Renal cortical epithelial cell (primary cell): ENCODE measurements around the gene MRPS10. TPM values are rescaled to one million over a fixed set of nuclear protein-coding genes. Genes with fewer than 3 reads are reported as not detected.
"Not testable (repeated sequence)": the region's sequence is repeated elsewhere in the genome, so short reads cannot be mapped to it uniquely, and the experiment has no call there.

Source experiments
- DNase-seq: peaks from one replicate; pipeline ENCODE4 v3.0.0-alpha.2; 2011; ENCODE audit warnings: low read depth
- total RNA-seq: library from RNA; depleted of rRNA; stranded (reverse); fragments of >200 nt; gene quantifications from 2 replicates; pipeline ENCODE4 v1.2.3, GENCODE V29; 2014

MRPS10 gene
- total RNA-seq, 1 donor from 2014 or later, result 56.6 TPM

GRCh38 chr6:42210551-42210950 lies 7.1 kb downstream of the MRPS10 start:
- no peak for DNase-seq

GRCh38 chr6:42207559-42207958 lies 10.1 kb downstream of the MRPS10 start:
- DNase-seq, result not testable (repeated sequence)

- DNase-seq, result no peak
Observed at GRCh38 chr6:42204768-42205282, 12.8 kb downstream of the MRPS10 start.

- DNase-seq, result no peak
Observed at GRCh38 chr6:42203183-42203582, 14.5 kb downstream of the MRPS10 start.

- not testable (repeated sequence) for DNase-seq
Observed at GRCh38 chr6:42202131-42202915, 15.3 kb downstream of the MRPS10 start.

GRCh38 chr6:42201382-42201781 lies 16.3 kb downstream of the MRPS10 start:
- DNase-seq, result no peak

- DNase-seq, result peak; percentile 74
Observed at GRCh38 chr6:42200035-42200434, 17.6 kb downstream of the MRPS10 start.

- peak; percentile 82 for DNase-seq
Observed at GRCh38 chr6:42199106-42199981, 18.3 kb downstream of the MRPS10 start.

- peak; percentile 48 for DNase-seq
Observed at GRCh38 chr6:42197555-42198362, 19.9 kb downstream of the MRPS10 start.

- DNase-seq, result no peak
Observed at GRCh38 chr6:42195415-42195814, 22.2 kb downstream of the MRPS10 start.

- DNase-seq, result no peak
Observed at GRCh38 chr6:42194056-42194455, 23.6 kb downstream of the MRPS10 start.

- DNase-seq, result peak; percentile 49
Observed at GRCh38 chr6:42193491-42193894, 24.2 kb downstream of the MRPS10 start.

GRCh38 chr6:42192385-42192784 lies 25.3 kb downstream of the MRPS10 start:
- DNase-seq, result peak; percentile 79

- no peak for DNase-seq
Observed at GRCh38 chr6:42190554-42191183, 27.0 kb downstream of the MRPS10 start.

GRCh38 chr6:42188406-42188805 lies 29.3 kb downstream of the MRPS10 start:
- DNase-seq, result no peak

GRCh38 chr6:42185597-42185996 lies 32.1 kb downstream of the MRPS10 start:
- DNase-seq, result no peak

- no peak for DNase-seq
Observed at GRCh38 chr6:42184475-42184874, 33.2 kb downstream of the MRPS10 start.

GRCh38 chr6:42182101-42182500 lies 35.6 kb downstream of the MRPS10 start:
- no peak for DNase-seq

- DNase-seq, result no peak
Observed at GRCh38 chr6:42179945-42180313, 37.7 kb downstream of the MRPS10 start.

GRCh38 chr6:42179261-42179944 lies 38.3 kb downstream of the MRPS10 start:
- DNase-seq, result no peak
